Endothelial cell of umbilical vein (primary cell): ENCODE data around the gene HSBP1. TPM values are rescaled to one million over a fixed set of nuclear protein-coding genes. Genes with fewer than 3 reads are reported as not detected.

ENCODE experiments used
- BruUV-seq: library from RNA; stranded (reverse); fragments of 400-500 nt; replicated peaks from 2 replicates; lab custom pipeline; 2021; lab: Mats Ljungman, UMichigan
- CTCF ChIA-PET: fragments of 300-600, 350-600 bp; sonication (Branson Sonifier 250); formaldehyde crosslinking; loops from one replicate; lab custom pipeline; 2021; ENCODE audit warnings: antibody characterized with exemption, inconsistent platforms; lab: Charles Lee
- POLR2A ChIA-PET: fragments of 300-600, 350-600 bp; sonication (Branson Sonifier 250); formaldehyde crosslinking; loops from one replicate; lab custom pipeline; 2021; ENCODE audit warnings: antibody characterized with exemption, inconsistent platforms; lab: Charles Lee
- DNase-seq: peaks from one replicate; pipeline ENCODE4 v3.0.0-alpha.2; 2011; ENCODE audit warnings: low read depth, low spot score
- FAIRE-seq: peaks from 2 replicates; lab custom pipeline; 2011; peaks lifted over from hg19 to GRCh38; lab: Jason Lieb, UNC
- H2AFZ ChIP-seq: 2 replicates; pipeline ENCODE4 v1.6.0; 2012; ENCODE audit warnings: low read depth, low read length, control low read depth, inconsistent platforms
- H3K27ac ChIP-seq: 2 replicates; pipeline ENCODE4 v1.5.1; 2011; ENCODE audit warnings: low read depth, mild to moderate bottlenecking, control low read depth, low read length, moderate library complexity; ENCODE audit not compliant: insufficient read depth
- H3K27me3 ChIP-seq, 2 experiments: 2 replicates each; pipeline versions ENCODE4 v1.6.0 to v1.6.1; 2011; ENCODE audit warnings: low read length in 2 of 2, mixed read lengths in 1 of 2; ENCODE audit not compliant: control insufficient read depth in 2 of 2, insufficient read depth in 2 of 2
- H3K36me3 ChIP-seq, 2 experiments: 2 replicates in 1 of 2; 3 replicates in 1 of 2; pipeline ENCODE4 v1.5.1; 2011; ENCODE audit warnings: low read length in 2 of 2, mild to moderate bottlenecking in 1 of 2, moderate library complexity in 1 of 2; ENCODE audit not compliant: control insufficient read depth in 2 of 2, insufficient read depth in 2 of 2; ENCODE audit errors: extremely low read depth in 1 of 2
- H3K4me1 ChIP-seq: 3 replicates; pipeline ENCODE4 v1.5.1; 2011; ENCODE audit warnings: mild to moderate bottlenecking, low read length; ENCODE audit not compliant: control insufficient read depth, insufficient read depth; ENCODE audit errors: extremely low read depth
- H3K4me2 ChIP-seq: 2 replicates; pipeline ENCODE4 v1.6.1; 2011; ENCODE audit warnings: low read length, control low read depth, mixed read lengths; ENCODE audit not compliant: insufficient read depth
- H3K4me3 ChIP-seq, 3 experiments: fragments of 200-600 bp in 1 of 3; sonication (generic), shearing (Covaris generic) in 1 of 3; replicated peaks in 1 of 3; 2 replicates each; pipeline ENCODE4 v1.5.1; 2011 to 2016; ENCODE audit warnings: control low read depth in 3 of 3, low read length in 3 of 3, mild to moderate bottlenecking in 2 of 3, inconsistent platforms in 1 of 3, low read depth in 1 of 3, moderate library complexity in 1 of 3; ENCODE audit not compliant: insufficient read depth in 1 of 3
- H3K79me2 ChIP-seq: 2 replicates; pipeline ENCODE4 v1.6.0; 2012; ENCODE audit warnings: low read length, inconsistent platforms; ENCODE audit not compliant: control insufficient read depth, insufficient read depth
- H3K9ac ChIP-seq: replicated peaks from 2 replicates; pipeline ENCODE3; 2011; ENCODE audit warnings: low read length, control low read depth; ENCODE audit not compliant: insufficient read depth; ENCODE audit errors: extremely low read depth
- H3K9me1 ChIP-seq: replicated peaks from 3 replicates; pipeline ENCODE4 v1.6.0; 2011; ENCODE audit warnings: mild to moderate bottlenecking, low read length; ENCODE audit not compliant: control insufficient read depth, insufficient read depth; ENCODE audit errors: extremely low read depth
- H3K9me3 ChIP-seq: replicated peaks from 2 replicates; pipeline ENCODE4 v1.5.1; 2012; ENCODE audit warnings: low read length, inconsistent platforms; ENCODE audit not compliant: control insufficient read depth, insufficient read depth
- H4K20me1 ChIP-seq: replicated peaks from 2 replicates; pipeline ENCODE3; 2011; ENCODE audit warnings: mild to moderate bottlenecking, low read length; ENCODE audit not compliant: control insufficient read depth, insufficient read depth; ENCODE audit errors: extremely low read depth
- EZH2 ChIP-seq: IDR thresholded peaks from 2 replicates; pipeline ENCODE4 v1.6.1; 2012; ENCODE audit warnings: borderline replicate concordance, low read depth, mild to moderate bottlenecking, moderate library complexity, low read length, inconsistent platforms; ENCODE audit not compliant: severe bottlenecking
- FOS ChIP-seq: IDR thresholded peaks from 2 replicates; pipeline ENCODE4 v1.6.1; 2011; ENCODE audit warnings: mild to moderate bottlenecking, low read length, moderate library complexity, borderline replicate concordance; ENCODE audit not compliant: insufficient read depth
- GATA2 ChIP-seq: IDR thresholded peaks from 2 replicates; pipeline ENCODE4 v1.7.0; 2011; ENCODE audit warnings: low read depth, mild to moderate bottlenecking, moderate library complexity, mixed read lengths, low read length; ENCODE audit not compliant: insufficient read length, insufficient read depth
- JUN ChIP-seq: IDR thresholded peaks from 2 replicates; pipeline ENCODE4 v1.6.1; 2011; ENCODE audit warnings: borderline replicate concordance, low read depth; ENCODE audit not compliant: insufficient read length, insufficient read depth
- MYC ChIP-seq: IDR thresholded peaks from one replicate; pipeline ENCODE4 v1.6.1; 2011; ENCODE audit warnings: mild to moderate bottlenecking, low read depth, low read length
- POLR2A ChIP-seq: IDR thresholded peaks from 2 replicates; pipeline ENCODE4 v1.6.1; 2012; ENCODE audit warnings: low read depth, mild to moderate bottlenecking, control low read depth, low read length
- POLR2AphosphoS5 ChIP-seq: IDR thresholded peaks from 2 replicates; pipeline ENCODE4 v1.6.1; 2012; ENCODE audit warnings: low read depth, mild to moderate bottlenecking, control low read depth, low read length, moderate library complexity; ENCODE audit not compliant: insufficient read depth
- dilution Hi-C: fragments of 300-500 bp; cut with MboI; formaldehyde crosslinking; loops from one replicate; pipeline ENCODE4 v1.15.0; 2019; ENCODE audit warnings: low sequenced_read_pairs; ENCODE audit not compliant: extremely low pct_ligation_motif_present
- intact Hi-C: fragments of 100-400 bp; cut with micrococcal nuclease; formaldehyde crosslinking; loops from one replicate; pipeline ENCODE4 v1.10.0; 2022
- polyA plus RNA-seq, 4 experiments: library from polyadenylated mRNA; depleted of rRNA in 3 of 4; stranded (reverse) in 3 of 4; unstranded in 1 of 4; fragments of >200 nt; gene quantifications; 2 replicates each; pipeline versions ENCODE4 v1.2.1 to v1.2.3, GENCODE V29; 2011 to 2012; ENCODE audit warnings: missing spikeins in 1 of 4
- total RNA-seq: library from RNA; stranded (reverse); gene quantifications from 2 replicates; pipeline ENCODE4 v1.2.3, GENCODE V29; 2021
- TF ChIP-seq, protein P1 (sequence below): IDR thresholded peaks from 2 replicates; pipeline ENCODE4 v1.6.1; 2011; ENCODE audit not compliant: insufficient read depth, insufficient read length
- TF ChIP-seq, protein P2 (sequence below), 2 donors: IDR thresholded peaks; 1 replicate in 1 of 2; 2 replicates in 1 of 2; pipeline ENCODE4 v1.5.1; 2011; ENCODE audit warnings: low read length in 2 of 2, mild to moderate bottlenecking in 2 of 2, moderate library complexity in 2 of 2, control low read depth in 1 of 2, inconsistent platforms in 1 of 2, low read depth in 1 of 2; ENCODE audit not compliant: insufficient read depth in 1 of 2; ENCODE audit errors: extremely low read depth in 1 of 2

HSBP1 gene
- total and polyA plus RNA-seq, 2 donors (not counting 3 experiments of a cell fraction or from before 2014, with no cell fraction given), result 40.8 to 136 TPM

DNA sequence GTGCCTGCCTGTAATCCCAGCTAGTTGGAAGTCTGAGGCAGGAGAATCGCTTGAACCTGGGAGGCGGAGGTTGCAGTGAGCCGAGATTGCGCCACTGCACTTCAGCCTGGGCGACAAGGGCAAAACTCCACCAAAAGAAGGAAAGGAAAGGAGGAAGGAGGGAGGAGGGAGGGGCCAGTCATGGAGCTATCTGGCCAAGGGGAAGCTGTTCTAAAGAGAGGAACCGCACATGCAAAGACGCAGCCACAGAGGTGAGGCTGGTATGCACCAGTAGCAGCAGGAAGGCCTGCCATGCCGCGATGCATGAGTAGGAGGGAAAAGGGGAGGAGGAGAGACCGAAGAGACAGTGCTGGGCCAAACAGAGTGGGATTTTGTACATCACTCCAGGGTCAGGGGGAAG lies 35.9 kb downstream of the HSBP1 start:
- Histone ChIP-seq H3K4me3 (no peak overlapping the region), H3K9ac (no peak overlapping the region), H3K27me3 (no peaks in the 10 kb centered on the region), H3K4me2 (no peak overlapping the region), H4K20me1 (no peaks in the 10 kb centered on the region), H3K9me1 (no peaks in the 10 kb centered on the region), H3K79me2 (no peaks in the 10 kb centered on the region), H3K4me1 (peaks cover 6% of the 10 kb centered on the region), H2AFZ (no peak overlapping the region), H3K27ac (no peak overlapping the region), H3K9me3 (no peaks in the 10 kb centered on the region), H3K36me3 (no peaks in the 10 kb centered on the region)
- POLR2A ChIA-PET, result no interaction called here
- FAIRE-seq, result no peak
- dilution Hi-C loops, result no loop called here
- no TSS peak for BruUV-seq
- intact Hi-C loops, result no loop called here
- DNase-seq, result no peak
- CTCF ChIA-PET, result no interaction called here
- no peak for TF ChIP-seq GATA2
- TF ChIP-seq POLR2A, result no peak
- TF ChIP-seq, protein P1, sequence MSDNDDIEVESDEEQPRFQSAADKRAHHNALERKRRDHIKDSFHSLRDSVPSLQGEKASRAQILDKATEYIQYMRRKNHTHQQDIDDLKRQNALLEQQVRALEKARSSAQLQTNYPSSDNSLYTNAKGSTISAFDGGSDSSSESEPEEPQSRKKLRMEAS, result no peak
- no peak for TF ChIP-seq POLR2AphosphoS5

DNA sequence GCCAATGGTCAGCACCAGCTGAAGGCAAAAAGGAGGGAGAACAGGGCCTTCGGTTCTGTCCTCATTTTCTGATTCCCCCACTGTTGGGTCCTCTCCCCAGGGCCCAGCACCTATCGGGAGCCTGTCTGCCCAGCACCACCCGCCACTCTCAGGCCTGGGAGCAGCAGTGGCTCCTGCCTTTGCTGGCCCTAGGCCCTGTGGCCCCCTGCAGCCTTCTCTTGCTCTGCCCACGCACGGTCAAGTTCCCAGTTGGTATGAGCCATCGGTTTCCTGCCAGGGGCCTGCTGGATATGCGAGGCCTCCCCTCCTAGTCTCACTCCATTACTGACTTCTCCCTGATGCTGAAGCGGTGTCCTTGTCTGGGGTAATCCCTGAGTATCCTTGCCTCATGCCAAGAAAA lies 37.5 kb downstream of the HSBP1 start:
- no peak for FAIRE-seq
- H3K36me3 ChIP-seq, result no peaks in the 10 kb centered on the region
- dilution Hi-C loops, result no loop called here
- H3K4me1 ChIP-seq, result peaks cover 6% of the 10 kb centered on the region
- H3K4me2 ChIP-seq, result no peak overlapping the region
- H3K9ac ChIP-seq, result no peak overlapping the region
- intact Hi-C loops, result no loop called here
- H3K4me3 ChIP-seq, result no peak overlapping the region
- DNase-seq, result no peak
- TF ChIP-seq, protein P2, sequence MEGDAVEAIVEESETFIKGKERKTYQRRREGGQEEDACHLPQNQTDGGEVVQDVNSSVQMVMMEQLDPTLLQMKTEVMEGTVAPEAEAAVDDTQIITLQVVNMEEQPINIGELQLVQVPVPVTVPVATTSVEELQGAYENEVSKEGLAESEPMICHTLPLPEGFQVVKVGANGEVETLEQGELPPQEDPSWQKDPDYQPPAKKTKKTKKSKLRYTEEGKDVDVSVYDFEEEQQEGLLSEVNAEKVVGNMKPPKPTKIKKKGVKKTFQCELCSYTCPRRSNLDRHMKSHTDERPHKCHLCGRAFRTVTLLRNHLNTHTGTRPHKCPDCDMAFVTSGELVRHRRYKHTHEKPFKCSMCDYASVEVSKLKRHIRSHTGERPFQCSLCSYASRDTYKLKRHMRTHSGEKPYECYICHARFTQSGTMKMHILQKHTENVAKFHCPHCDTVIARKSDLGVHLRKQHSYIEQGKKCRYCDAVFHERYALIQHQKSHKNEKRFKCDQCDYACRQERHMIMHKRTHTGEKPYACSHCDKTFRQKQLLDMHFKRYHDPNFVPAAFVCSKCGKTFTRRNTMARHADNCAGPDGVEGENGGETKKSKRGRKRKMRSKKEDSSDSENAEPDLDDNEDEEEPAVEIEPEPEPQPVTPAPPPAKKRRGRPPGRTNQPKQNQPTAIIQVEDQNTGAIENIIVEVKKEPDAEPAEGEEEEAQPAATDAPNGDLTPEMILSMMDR (IDR thresholded peaks at IDR 0.05; ENCODE audit: extremely low read depth in 1 of 2, insufficient read depth in 1 of 2, low read depth in 1 of 2, low read length in 2 of 2), result no peak
- TF ChIP-seq GATA2, result no peak
- no peak for TF ChIP-seq POLR2A
- TF ChIP-seq MYC, result no peak
- no peak for TF ChIP-seq FOS
- TF ChIP-seq JUN, result no peak
- TF ChIP-seq, protein P1, result no peak
- no peak for TF ChIP-seq EZH2
- TF ChIP-seq POLR2AphosphoS5, result no peak
- no peaks in the 10 kb centered on the region for H3K9me1 ChIP-seq
- H3K9me3 ChIP-seq, result no peaks in the 10 kb centered on the region
- H4K20me1 ChIP-seq, result no peaks in the 10 kb centered on the region
- ChIA-PET POLR2A (no interaction called here), CTCF (no interaction called here)
- no peak overlapping the region for H3K27ac ChIP-seq
- no TSS peak for BruUV-seq
- H2AFZ ChIP-seq, result no peak overlapping the region
- no peaks in the 10 kb centered on the region for H3K79me2 ChIP-seq
- H3K27me3 ChIP-seq, result no peaks in the 10 kb centered on the region
